HCT116 (cell line): Measurements from ENCODE around the gene ADAM10. TPM values are rescaled to one million over a fixed set of nuclear protein-coding genes. Genes with fewer than 3 reads are reported as not detected.

Experiments
- ATAC-seq: fragments of 200-7000 bp; cut with Tn5 transposase; 2 replicates; pipeline ENCODE4 v1.9.1; 2020; ENCODE audit warnings: mild to moderate bottlenecking, moderate library complexity
- BruUV-seq: library from RNA; stranded (reverse); fragments of 400-500 nt; replicated peaks from 2 replicates; lab custom pipeline; 2021; lab: Mats Ljungman, UMichigan
- CTCF ChIA-PET: fragments of 300-600 bp; sonication (Branson Sonifier 250); formaldehyde crosslinking; loops from one replicate; lab custom pipeline; 2021; ENCODE audit warnings: antibody characterized with exemption; lab: Charles Lee
- POLR2A ChIA-PET: fragments of 300-600, 350-600 bp; sonication (Branson Sonifier 250); formaldehyde crosslinking; loops from one replicate; lab custom pipeline; 2021; ENCODE audit warnings: antibody characterized with exemption; lab: Charles Lee
- RAD21 ChIA-PET, 2 experiments: fragments of 300-600 bp; sonication (Branson Sonifier 250); formaldehyde crosslinking; loops; one replicate each; lab custom pipeline; 2023; ENCODE audit warnings: low total read pairs in 2 of 2; ENCODE audit not compliant: uncharacterized antibody in 2 of 2, unreplicated experiment in 2 of 2, low non-redundant PET in 1 of 2; lab: Charles Lee
- DNase-seq: peaks from one replicate; pipeline ENCODE4 v3.0.0-alpha.2; 2010; ENCODE audit warnings: low read depth, low spot score
- H2AFZ ChIP-seq: fragments of 200-600 bp; shearing (Covaris generic), sonication (generic); 2 replicates; pipeline ENCODE4 v1.6.1; 2017; ENCODE audit warnings: low read depth, mixed run types, mixed read lengths, antibody characterized with exemption, low read length; ENCODE audit not compliant: poor library complexity, severe bottlenecking
- H3K27ac ChIP-seq: 2 replicates; pipeline ENCODE4 v1.5.1; 2012; ENCODE audit warnings: low read depth, low read length
- H3K27me3 ChIP-seq: fragments of 200-600 bp; sonication (generic); 2 replicates; pipeline ENCODE4 v1.6.1; 2016; ENCODE audit warnings: mixed run types, low read length, mixed read lengths; ENCODE audit not compliant: insufficient read depth
- H3K36me3 ChIP-seq, 2 experiments: fragments of 200-500 bp in 1 of 2; fragments of 200-600 bp in 1 of 2; sonication (Bioruptor generic) in 1 of 2; sonication (generic) in 1 of 2; 2 replicates each; pipeline versions ENCODE4 v1.5.1 to v1.6.1; 2014 to 2016; ENCODE audit warnings: low read length in 2 of 2, inconsistent platforms in 1 of 2, mixed read lengths in 1 of 2, mixed run types in 1 of 2; ENCODE audit not compliant: insufficient read depth in 2 of 2, control insufficient read depth in 1 of 2
- H3K4me1 ChIP-seq, 2 experiments: fragments of 200-600 bp in 1 of 2; sonication (generic) in 1 of 2; 2 replicates each; pipeline versions ENCODE4 v1.5.1 to v1.6.1; 2012 to 2017; ENCODE audit warnings: low read length in 2 of 2, inconsistent platforms in 1 of 2, mild to moderate bottlenecking in 1 of 2, mixed read lengths in 1 of 2, mixed run types in 1 of 2, moderate library complexity in 1 of 2; ENCODE audit not compliant: insufficient read depth in 2 of 2, control insufficient read depth in 1 of 2
- H3K4me2 ChIP-seq: fragments of 200-600 bp; sonication (generic); 2 replicates; pipeline ENCODE4 v1.6.1; 2017; ENCODE audit warnings: mixed run types, low read length, mixed read lengths
- H3K4me3 ChIP-seq, 2 experiments: fragments of 200-600 bp in 1 of 2; sonication (generic) in 1 of 2; replicated peaks in 1 of 2; 2 replicates each; pipeline ENCODE4 v1.5.1; 2011 to 2016; ENCODE audit warnings: low read length in 2 of 2, control low read depth in 1 of 2, low read depth in 1 of 2, mild to moderate bottlenecking in 1 of 2, mixed read lengths in 1 of 2, mixed run types in 1 of 2
- H3K79me2 ChIP-seq: fragments of 200-600 bp; sonication (generic); 2 replicates; pipeline ENCODE4 v1.6.1; 2017; ENCODE audit warnings: mild to moderate bottlenecking, mixed run types, low read length, moderate library complexity, mixed read lengths; ENCODE audit not compliant: insufficient read depth
- H3K9ac ChIP-seq: fragments of 200-600 bp; sonication (generic); 2 replicates; pipeline ENCODE4 v1.6.1; 2016; ENCODE audit warnings: low read length, mixed read lengths
- H3K9me2 ChIP-seq: fragments of 200-600 bp; sonication (generic), shearing (Covaris generic); 2 replicates; pipeline ENCODE4 v1.6.1; 2017; ENCODE audit warnings: mixed run types, mild to moderate bottlenecking, moderate library complexity; ENCODE audit not compliant: insufficient read depth
- H3K9me3 ChIP-seq, 2 experiments: fragments of 200-500 bp in 1 of 2; fragments of 200-600 bp in 1 of 2; sonication (Bioruptor generic) in 1 of 2; sonication (generic) in 1 of 2; 2 replicates each; pipeline ENCODE4 v1.6.1; 2014 to 2017; ENCODE audit warnings: low read length in 2 of 2, mixed read lengths in 2 of 2, inconsistent platforms in 1 of 2, low read depth in 1 of 2, mild to moderate bottlenecking in 1 of 2, mixed run types in 1 of 2, moderate library complexity in 1 of 2; ENCODE audit not compliant: control insufficient read depth in 1 of 2, insufficient read depth in 1 of 2
- H4K20me1 ChIP-seq: fragments of 200-600 bp; sonication (generic), shearing (Covaris generic); 2 replicates; pipeline ENCODE4 v1.6.1; 2017; ENCODE audit warnings: mixed run types, mild to moderate bottlenecking, moderate library complexity; ENCODE audit not compliant: insufficient read depth
- ATF3 ChIP-seq: IDR thresholded peaks from 2 replicates; pipeline ENCODE4 v1.6.1; 2012
- CTCF ChIP-seq, 3 experiments: fragments of 200-600 bp in 1 of 3; sonication (generic) in 1 of 3; IDR thresholded peaks in 2 of 3; conservative IDR thresholded peaks in 1 of 3; 2 replicates each; pipeline ENCODE4 v1.5.1; 2012 to 2017; ENCODE audit warnings: low read depth in 2 of 3, low read length in 2 of 3, antibody characterized with exemption in 1 of 3, borderline replicate concordance in 1 of 3, control low read depth in 1 of 3, mild to moderate bottlenecking in 1 of 3, mixed read lengths in 1 of 3, mixed run types in 1 of 3, moderate library complexity in 1 of 3; ENCODE audit not compliant: insufficient read depth in 1 of 3
- EGR1 ChIP-seq: IDR thresholded peaks from 2 replicates; pipeline ENCODE4 v1.6.1; 2012; ENCODE audit warnings: low read depth
- EZH2 ChIP-seq: fragments of 200-600 bp; sonication (generic); IDR thresholded peaks from 2 replicates; pipeline ENCODE4 v1.6.1; 2017; ENCODE audit warnings: antibody characterized with exemption, mixed run types
- EZH2phosphoT487 ChIP-seq: fragments of 200-600 bp; IDR thresholded peaks from 2 replicates; pipeline ENCODE4 v1.6.1; 2018; ENCODE audit warnings: antibody characterized with exemption, borderline replicate concordance
- FOSL1 ChIP-seq: IDR thresholded peaks from 2 replicates; pipeline ENCODE4 v1.6.1; 2012; ENCODE audit warnings: low read depth
- JUND ChIP-seq: IDR thresholded peaks from 2 replicates; pipeline ENCODE4 v1.6.1; 2012
- MAX ChIP-seq: IDR thresholded peaks from 2 replicates; pipeline ENCODE4 v1.6.1; 2012
- POLR2A ChIP-seq: IDR thresholded peaks from 2 replicates; pipeline ENCODE4 v1.7.0; 2011; ENCODE audit warnings: borderline replicate concordance; ENCODE audit not compliant: insufficient read depth, insufficient read length; ENCODE audit errors: extremely low read depth
- REST ChIP-seq: IDR thresholded peaks from 2 replicates; pipeline ENCODE4 v1.6.1; 2012; ENCODE audit warnings: low read depth
- SP1 ChIP-seq: IDR thresholded peaks from 2 replicates; pipeline ENCODE4 v1.6.1; 2012; ENCODE audit warnings: low read depth
- TCF7L2 ChIP-seq: IDR thresholded peaks from 2 replicates; pipeline ENCODE4 v1.7.0; 2011; ENCODE audit warnings: borderline replicate concordance, inconsistent platforms; ENCODE audit not compliant: insufficient read depth, insufficient read length; ENCODE audit errors: extremely low read depth
- YY1 ChIP-seq: IDR thresholded peaks from 2 replicates; pipeline ENCODE4 v1.6.1; 2011; ENCODE audit warnings: low read length, low read depth, moderate library complexity, mild to moderate bottlenecking; ENCODE audit not compliant: insufficient replicate concordance; ENCODE audit errors: extremely low read depth
- ZFX ChIP-seq: fragments of 450-650 bp; IDR thresholded peaks from 2 replicates; pipeline ENCODE4 v1.6.1; 2017
- ZNF274 ChIP-seq: fragments of 200-500 bp; sonication (Bioruptor generic); IDR thresholded peaks from 2 replicates; pipeline ENCODE4 v1.6.1; 2014; ENCODE audit warnings: mild to moderate bottlenecking, low read depth, low read length, inconsistent platforms
- intact Hi-C: fragments of 100-400 bp; cut with micrococcal nuclease; formaldehyde crosslinking; loops from 2 replicates; pipeline ENCODE4 v1.10.0; 2022
- total RNA-seq: library from RNA; stranded (reverse); gene quantifications from one replicate; pipeline ENCODE4 v1.2.1, GENCODE V29; 2021; ENCODE audit not compliant: unreplicated experiment

The ADAM10 gene
- total RNA-seq, 1 experiment from 2014 or later: 158 TPM

- H3K27ac ChIP-seq: no peak overlapping the region
- no peak overlapping the region for H3K4me2 ChIP-seq
- no peak for DNase-seq
- TF ChIP-seq ATF3 (no peak), ZFX (no peak), CTCF (IDR thresholded peaks at IDR 0.05 in 2 of 3, conservative IDR thresholded peaks at IDR 0.05 in 1 of 3; ENCODE audit: borderline replicate concordance in 1 of 3, insufficient read depth in 1 of 3, low read depth in 2 of 3, low read length in 2 of 3) (no peak), JUND (no peak), EZH2phosphoT487 (no peak), YY1 (no peak), REST (no peak), EZH2 (no peak), FOSL1 (no peak), SP1 (no peak), MAX (no peak), TCF7L2 (no peak), ZNF274 (no peak), POLR2A (no peak), EGR1 (no peak)
- no peaks in the 10 kb centered on the region for H4K20me1 ChIP-seq
- ATAC-seq: no peak
- no peak overlapping the region for H2AFZ ChIP-seq
- no peaks in the 10 kb centered on the region for H3K9me2 ChIP-seq
- ChIA-PET POLR2A (no interaction called here), RAD21 (no interaction called here), CTCF (no interaction called here)
- H3K4me1 ChIP-seq: no peaks in the 10 kb centered on the region
- no peak overlapping the region for H3K9ac ChIP-seq
- intact Hi-C loops: no loop called here
- H3K9me3 ChIP-seq: no peaks in the 10 kb centered on the region
- H3K4me3 ChIP-seq: no peak overlapping the region
- no TSS peak for BruUV-seq
- no peaks in the 10 kb centered on the region for H3K79me2 ChIP-seq
- no peaks in the 10 kb centered on the region for H3K27me3 ChIP-seq
- H3K36me3 ChIP-seq: no peaks in the 10 kb centered on the region
Measured at GRCh38 chr15:58608129-58608590, 141.3 kb downstream of the ADAM10 start.
